K562 (cell line): ENCODE measurements around the gene VPS33B. TPM values are rescaled to one million over a fixed set of nuclear protein-coding genes. Genes with fewer than 3 reads are reported as not detected.

Source experiments
- BRD4 ChIP-seq: fragments of 200-600 bp; sonication (generic); IDR thresholded peaks from 2 replicates; pipeline ENCODE4 v1.6.1; 2017; ENCODE audit warnings: inconsistent platforms
- CEBPB ChIP-seq: fragments of 450-650 bp; IDR thresholded peaks from 2 replicates; pipeline ENCODE4 v1.6.1; 2016; ENCODE audit warnings: missing genetic modification characterization, missing compliant biosample characterization
- E2F6 ChIP-seq, 2 experiments: IDR thresholded peaks; 2 replicates each; pipeline ENCODE4 v1.6.1; 2011; ENCODE audit warnings: borderline replicate concordance in 1 of 2, control low read depth in 1 of 2, low read depth in 1 of 2, low read length in 1 of 2, mild to moderate bottlenecking in 1 of 2, mixed read lengths in 1 of 2, moderate library complexity in 1 of 2; ENCODE audit not compliant: insufficient read depth in 1 of 2, insufficient read length in 1 of 2, poor library complexity in 1 of 2, severe bottlenecking in 1 of 2; ENCODE audit errors: extremely low read depth in 1 of 2
- EHMT2 ChIP-seq: fragments of 450-650 bp; IDR thresholded peaks from 2 replicates; pipeline ENCODE4 v1.6.1; 2018; ENCODE audit warnings: antibody characterized with exemption
- EWSR1 ChIP-seq: fragments of 450-650 bp; IDR thresholded peaks from 2 replicates; pipeline ENCODE4 v1.6.1; 2018; ENCODE audit warnings: borderline replicate concordance, mild to moderate bottlenecking, low read depth, moderate library complexity; ENCODE audit not compliant: partially characterized antibody
- FOXA3 ChIP-seq, 2 experiments: fragments of 450-650 bp in 1 of 2; sonication (generic) in 1 of 2; formaldehyde crosslinking; IDR thresholded peaks in 1 of 2; conservative IDR thresholded peaks in 1 of 2; 2 replicates each; pipeline versions ENCODE4 v1.4.0 to v1.8.0; 2020 to 2022; ENCODE audit warnings: mild to moderate bottlenecking in 2 of 2, missing genetic modification reagents in 1 of 2
- FOXJ2 ChIP-seq: fragments of 200-800 bp; sonication (Bioruptor generic); IDR thresholded peaks from 2 replicates; pipeline ENCODE4 v1.6.1; 2016; ENCODE audit warnings: missing genetic modification characterization, missing compliant biosample characterization
- FOXK2 ChIP-seq, 2 experiments: fragments of 450-650 bp; IDR thresholded peaks in 1 of 2; conservative IDR thresholded peaks in 1 of 2; 2 replicates each; pipeline ENCODE4 v1.6.1; 2016; ENCODE audit warnings: low read depth in 2 of 2, mild to moderate bottlenecking in 1 of 2
- HSF4 ChIP-seq: fragments of 250-450 bp; sonication (Bioruptor Pico); IDR thresholded peaks from 2 replicates; pipeline ENCODE4 v2.1.2; 2022; ENCODE audit warnings: mild to moderate bottlenecking, moderate library complexity, borderline replicate concordance
- KLF6 ChIP-seq: fragments of 250-450 bp; sonication (Bioruptor Pico); IDR thresholded peaks from 2 replicates; pipeline ENCODE4 v1.4.0; 2020; ENCODE audit warnings: mild to moderate bottlenecking, moderate library complexity, borderline replicate concordance
- LEF1 ChIP-seq: fragments of 450-650 bp; IDR thresholded peaks from 2 replicates; pipeline ENCODE4 v1.6.1; 2016; ENCODE audit warnings: mild to moderate bottlenecking
- NBN ChIP-seq: fragments of 450-650 bp; IDR thresholded peaks from 2 replicates; pipeline ENCODE4 v1.6.1; 2016; ENCODE audit warnings: low read depth, mild to moderate bottlenecking
- POLR3G ChIP-seq: IDR thresholded peaks from 2 replicates; pipeline ENCODE4 v1.6.1; 2011; ENCODE audit not compliant: insufficient read length, insufficient replicate concordance; ENCODE audit errors: extremely low read depth
- SAP30 ChIP-seq: fragments of 200-600 bp; sonication (generic); IDR thresholded peaks from 2 replicates; pipeline ENCODE4 v1.6.1; 2012; ENCODE audit warnings: borderline replicate concordance, low read depth, mild to moderate bottlenecking, moderate library complexity, low read length, control low read depth, inconsistent platforms; ENCODE audit not compliant: insufficient read depth, poor library complexity, severe bottlenecking
- UBTF ChIP-seq, 2 experiments: IDR thresholded peaks; 2 replicates each; pipeline ENCODE4 v1.6.1; 2012; ENCODE audit warnings: improper control_type of control experiment in 2 of 2, low read depth in 2 of 2, low read length in 2 of 2, borderline replicate concordance in 1 of 2
- USF2 ChIP-seq: sonication (generic); formaldehyde crosslinking; IDR thresholded peaks from 2 replicates; pipeline ENCODE4 v1.5.0; 2020; ENCODE audit warnings: missing genetic modification reagents
- ZHX1 ChIP-seq: fragments of 150-350 bp; conservative IDR thresholded peaks from 2 replicates; pipeline ENCODE4 v1.6.1; 2014; ENCODE audit warnings: low read length
- ZNF57 ChIP-seq: fragments of 450-650 bp; formaldehyde crosslinking; IDR thresholded peaks from 2 replicates; pipeline ENCODE4 v1.4.0; 2020; ENCODE audit warnings: mild to moderate bottlenecking, moderate library complexity
- ZNF644 ChIP-seq: fragments of 200-800 bp; sonication (Bioruptor generic); IDR thresholded peaks from 2 replicates; pipeline ENCODE4 v1.6.1; 2016; ENCODE audit warnings: low read depth, missing genetic modification characterization, missing compliant biosample characterization
- polyA plus RNA-seq, 8 experiments: library from polyadenylated mRNA; depleted of rRNA in 4 of 8; stranded (reverse) in 5 of 8; unstranded in 3 of 8; fragments of >200 nt; fragmentation: Nextera tagmentation in 2 of 8; fragmentation: Illumina TruSeq in 1 of 8; extraction: Ambion mirVana in 2 of 8; extraction: Trizol in 1 of 8; gene quantifications; 2 replicates each; pipeline versions ENCODE4 v1.2.1 to v1.2.3, GENCODE V29; 2011 to 2014; ENCODE audit warnings: inconsistent platforms in 1 of 8, missing spikeins in 1 of 8
- total RNA-seq, 7 experiments: library from RNA; depleted of rRNA in 6 of 7; stranded (reverse); fragments of >200 nt in 6 of 7; fragmentation: Illumina TruSeq in 2 of 7; extraction: Trizol in 2 of 7; gene quantifications; 2 replicates each; pipeline versions ENCODE4 v1.2.1 to v1.2.3, GENCODE V29; 2011 to 2021; ENCODE audit warnings: low replicate concordance in 1 of 7

Gene VPS33B
- total and polyA plus RNA-seq, 9 of the 15 experiments (the other 6 are each of a cell fraction or from before 2014, with no cell fraction given) = 9.4 to 25.5 (median 14.8) TPM

GRCh38 chr15:91022075-91022831 lies at the start of gene VPS33B (continued):
- TF ChIP-seq E2F6 (IDR thresholded peaks at IDR 0.05; ENCODE audit: borderline replicate concordance in 1 of 2, extremely low read depth in 1 of 2, insufficient read depth in 1 of 2, insufficient read length in 1 of 2, low read depth in 1 of 2, low read length in 1 of 2, poor library complexity in 1 of 2, severe bottlenecking in 1 of 2) = peak in 1 of 2 experiments; percentile 20
- no peak for TF ChIP-seq EWSR1
- 0 out of 4 replicates have a peak, but pooled peaks of 1 of the 2 experiments have one; percentile 76 for TF ChIP-seq FOXA3 (CRISPR knock-in tag; conservative IDR thresholded peaks at IDR 0.05 in 1 of 2, IDR thresholded peaks at IDR 0.05 in 1 of 2)
- TF ChIP-seq FOXJ2 = no peak
- TF ChIP-seq ZHX1 = no peak
- TF ChIP-seq EHMT2 = no peak
- no peak for TF ChIP-seq ZNF644
- no peak for TF ChIP-seq POLR3G
- TF ChIP-seq KLF6 (CRISPR knock-in tag) = no peak
- peak; percentile 85 for TF ChIP-seq SAP30
- TF ChIP-seq CEBPB = no peak
- TF ChIP-seq UBTF (IDR thresholded peaks at IDR 0.05; ENCODE audit: borderline replicate concordance in 1 of 2, low read depth in 2 of 2, low read length in 2 of 2) = peak in 1 of 2 experiments; percentile 47; a peak in 1 of 4 replicates
- no peak for TF ChIP-seq FOXK2 (conservative IDR thresholded peaks at IDR 0.05 in 1 of 2, IDR thresholded peaks at IDR 0.05 in 1 of 2; ENCODE audit: low read depth in 2 of 2)
- TF ChIP-seq NBN = 0 out of 2 replicates have a peak, but pooled peaks have one; percentile 24
- TF ChIP-seq HSF4 = no peak
- TF ChIP-seq USF2 (CRISPR knock-in tag) = no peak
- TF ChIP-seq LEF1 = no peak; the same call in 1 of the 2 replicates
- no peak for TF ChIP-seq ZNF57
- TF ChIP-seq BRD4 = no peak; the same call in 1 of the 2 replicates
